ENCODE data around the gene NTNG1. TPM values are rescaled to one million over a fixed set of nuclear protein-coding genes. Genes with fewer than 3 reads are reported as not detected.

The NTNG1 gene
- total RNA-seq, 6 experiments from 2014 or later = not detected

DNA sequence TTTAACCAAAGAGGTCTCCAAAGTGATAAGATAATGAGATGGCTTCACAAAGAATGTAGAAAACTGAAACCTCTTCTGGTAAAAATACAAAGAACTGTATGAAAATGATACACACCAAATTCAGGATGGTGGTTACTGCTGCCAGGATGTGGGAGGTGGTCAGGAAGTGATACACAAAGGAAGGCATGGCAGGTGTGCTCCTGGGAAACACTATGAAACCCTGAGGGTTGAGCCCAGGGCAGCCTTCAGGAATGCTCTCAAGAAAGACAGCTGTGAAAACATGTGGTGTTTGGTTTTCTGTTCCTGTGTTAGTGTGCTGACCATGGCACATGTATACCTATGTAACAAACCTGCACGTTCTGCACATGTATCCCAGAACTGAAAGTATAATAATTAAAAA, 109.3 kb downstream of the NTNG1 start:
- no peaks in the 10 kb centered on the region for H3K36me3 ChIP-seq
- ATAC-seq = no peak
- TF ChIP-seq POLR2A (IDR thresholded peaks at IDR 0.05) = no peak
- TF ChIP-seq, protein P1, sequence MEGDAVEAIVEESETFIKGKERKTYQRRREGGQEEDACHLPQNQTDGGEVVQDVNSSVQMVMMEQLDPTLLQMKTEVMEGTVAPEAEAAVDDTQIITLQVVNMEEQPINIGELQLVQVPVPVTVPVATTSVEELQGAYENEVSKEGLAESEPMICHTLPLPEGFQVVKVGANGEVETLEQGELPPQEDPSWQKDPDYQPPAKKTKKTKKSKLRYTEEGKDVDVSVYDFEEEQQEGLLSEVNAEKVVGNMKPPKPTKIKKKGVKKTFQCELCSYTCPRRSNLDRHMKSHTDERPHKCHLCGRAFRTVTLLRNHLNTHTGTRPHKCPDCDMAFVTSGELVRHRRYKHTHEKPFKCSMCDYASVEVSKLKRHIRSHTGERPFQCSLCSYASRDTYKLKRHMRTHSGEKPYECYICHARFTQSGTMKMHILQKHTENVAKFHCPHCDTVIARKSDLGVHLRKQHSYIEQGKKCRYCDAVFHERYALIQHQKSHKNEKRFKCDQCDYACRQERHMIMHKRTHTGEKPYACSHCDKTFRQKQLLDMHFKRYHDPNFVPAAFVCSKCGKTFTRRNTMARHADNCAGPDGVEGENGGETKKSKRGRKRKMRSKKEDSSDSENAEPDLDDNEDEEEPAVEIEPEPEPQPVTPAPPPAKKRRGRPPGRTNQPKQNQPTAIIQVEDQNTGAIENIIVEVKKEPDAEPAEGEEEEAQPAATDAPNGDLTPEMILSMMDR (IDR thresholded peaks at IDR 0.05) = no peak
- intact Hi-C loops (cut with DNase I) = no loop called here
- no peaks in the 10 kb centered on the region for H3K4me1 ChIP-seq
- no peak overlapping the region for H3K4me3 ChIP-seq
- H3K27me3 ChIP-seq = no peaks in the 10 kb centered on the region
- no peak overlapping the region for H3K27ac ChIP-seq
- no peak for DNase-seq
- 17% methylated on average over 1 of the region's 1 CpG for WGBS (ENCODE audit: insufficient coverage, low coverage, low lambda C conversion rate, missing lambda C conversion rate)
- no peaks in the 10 kb centered on the region for H3K9me3 ChIP-seq

DNA sequence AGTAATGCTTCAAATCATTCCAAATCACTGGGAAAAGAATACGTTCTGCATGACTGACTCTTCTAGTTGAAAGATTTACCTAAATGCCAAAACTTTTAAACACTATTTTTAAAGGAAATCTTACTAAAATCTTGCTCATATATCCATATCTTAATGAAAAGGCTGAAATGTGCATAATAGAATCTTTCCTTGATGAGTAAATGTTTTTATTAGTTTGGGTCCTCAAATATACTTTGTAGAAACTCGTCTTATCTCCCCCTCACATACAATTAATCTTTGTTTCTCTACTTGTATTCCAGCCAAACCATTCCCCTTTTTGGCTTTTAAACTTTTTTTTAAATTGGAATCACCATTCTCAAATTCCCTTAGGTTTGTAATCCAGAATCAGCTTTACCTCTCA, 110.2 kb downstream of the NTNG1 start:
- Histone ChIP-seq H3K27ac (no peak overlapping the region), H3K4me3 (no peak overlapping the region), H3K27me3 (no peaks in the 10 kb centered on the region), H3K36me3 (no peaks in the 10 kb centered on the region), H3K4me1 (no peaks in the 10 kb centered on the region), H3K9me3 (no peaks in the 10 kb centered on the region)
- ATAC-seq (no peak), DNase-seq (no peak)
- TF ChIP-seq, protein P1 (IDR thresholded peaks at IDR 0.05) = no peak
- no peak for TF ChIP-seq POLR2A (IDR thresholded peaks at IDR 0.05)
- intact Hi-C loops (cut with DNase I) = no loop called here
- WGBS (ENCODE audit: insufficient coverage, low coverage, low lambda C conversion rate, missing lambda C conversion rate) = 38% methylated on average over 2 of the region's 2 CpGs

DNA sequence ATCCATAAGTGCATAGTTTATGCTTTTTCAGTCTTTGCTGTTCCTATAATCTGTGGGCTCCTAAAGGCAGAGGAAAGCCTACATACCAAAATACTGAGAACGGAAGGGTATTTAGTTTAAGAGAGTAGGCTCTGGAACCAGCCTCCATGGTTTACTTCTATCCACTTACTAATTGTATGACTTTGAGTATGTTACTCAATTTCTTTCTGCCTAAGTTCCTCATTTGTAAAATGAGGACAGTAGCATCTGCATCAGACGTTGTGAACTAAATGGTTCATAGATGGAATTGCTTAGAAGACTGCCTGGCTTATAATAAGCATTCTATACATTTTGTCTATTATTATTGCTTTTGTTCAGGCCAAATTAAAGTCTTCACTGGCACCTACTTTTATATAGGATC, 111.0 kb downstream of the NTNG1 start:
- no peak for ATAC-seq
- Histone ChIP-seq H3K36me3 (no peaks in the 10 kb centered on the region), H3K4me3 (no peak overlapping the region), H3K9me3 (no peaks in the 10 kb centered on the region), H3K27me3 (no peaks in the 10 kb centered on the region), H3K27ac (no peak overlapping the region), H3K4me1 (no peaks in the 10 kb centered on the region)
- DNase-seq = no peak
- 24% methylated on average over 2 of the region's 2 CpGs for WGBS (ENCODE audit: insufficient coverage, low coverage, low lambda C conversion rate, missing lambda C conversion rate)
- intact Hi-C loops (cut with DNase I) = no loop called here
- TF ChIP-seq POLR2A (IDR thresholded peaks at IDR 0.05) = no peak
- TF ChIP-seq, protein P1 (IDR thresholded peaks at IDR 0.05) = no peak

DNA sequence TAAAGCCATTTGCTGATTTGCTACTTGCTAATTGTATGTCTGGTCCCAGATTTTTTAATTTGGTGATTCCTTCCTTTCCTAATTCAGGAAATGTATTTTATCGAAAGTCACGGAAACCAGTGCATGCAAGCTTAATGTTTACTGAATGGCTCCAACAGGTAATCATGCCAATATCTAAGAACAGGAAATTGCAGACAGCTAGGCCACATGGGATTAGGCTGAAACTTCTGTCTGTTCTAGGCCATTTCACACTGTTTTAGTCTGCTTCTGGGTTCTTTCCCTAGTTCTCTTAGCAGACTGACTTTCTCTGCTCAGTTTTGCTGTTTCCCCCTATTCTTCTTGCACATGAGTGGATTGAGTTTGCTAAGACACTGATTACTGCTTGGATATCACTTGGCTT, 111.4 kb downstream of the NTNG1 start:
- no peak for DNase-seq
- 61% methylated on average over 2 of the region's 2 CpGs for WGBS (ENCODE audit: insufficient coverage, low coverage, low lambda C conversion rate, missing lambda C conversion rate)
- intact Hi-C loops (cut with DNase I) = no loop called here

More for the DNA sequence above, 111.4 kb downstream of the NTNG1 start:
- H3K27ac ChIP-seq = no peak overlapping the region
- ATAC-seq = no peak
- H3K4me3 ChIP-seq = no peak overlapping the region
- H3K36me3 ChIP-seq = no peaks in the 10 kb centered on the region
- no peaks in the 10 kb centered on the region for H3K9me3 ChIP-seq
- no peaks in the 10 kb centered on the region for H3K27me3 ChIP-seq
- no peak for TF ChIP-seq POLR2A (IDR thresholded peaks at IDR 0.05)
- TF ChIP-seq, protein P1 (IDR thresholded peaks at IDR 0.05) = no peak
- no peaks in the 10 kb centered on the region for H3K4me1 ChIP-seq

Measured in right lobe of liver (tissue), 6 donors.